ENCODE measurements around the gene GOLGA6L2.
"Not testable (repeated sequence)": the region's sequence is repeated elsewhere in the genome, so short reads cannot be mapped to it uniquely, and the experiment has no call there.

The GOLGA6L2 gene

GRCh38 chr15:23424111-23424904 is 22.7 kb downstream of the GOLGA6L2 start:
- DNase-seq (ENCODE audit: low read depth), result no peak

GRCh38 chr15:23422946-23423708 is 23.9 kb downstream of the GOLGA6L2 start:
- no peak for DNase-seq (ENCODE audit: low read depth)

GRCh38 chr15:23422099-23422945 is 24.7 kb downstream of the GOLGA6L2 start:
- no peak for DNase-seq (ENCODE audit: low read depth)

DNA sequence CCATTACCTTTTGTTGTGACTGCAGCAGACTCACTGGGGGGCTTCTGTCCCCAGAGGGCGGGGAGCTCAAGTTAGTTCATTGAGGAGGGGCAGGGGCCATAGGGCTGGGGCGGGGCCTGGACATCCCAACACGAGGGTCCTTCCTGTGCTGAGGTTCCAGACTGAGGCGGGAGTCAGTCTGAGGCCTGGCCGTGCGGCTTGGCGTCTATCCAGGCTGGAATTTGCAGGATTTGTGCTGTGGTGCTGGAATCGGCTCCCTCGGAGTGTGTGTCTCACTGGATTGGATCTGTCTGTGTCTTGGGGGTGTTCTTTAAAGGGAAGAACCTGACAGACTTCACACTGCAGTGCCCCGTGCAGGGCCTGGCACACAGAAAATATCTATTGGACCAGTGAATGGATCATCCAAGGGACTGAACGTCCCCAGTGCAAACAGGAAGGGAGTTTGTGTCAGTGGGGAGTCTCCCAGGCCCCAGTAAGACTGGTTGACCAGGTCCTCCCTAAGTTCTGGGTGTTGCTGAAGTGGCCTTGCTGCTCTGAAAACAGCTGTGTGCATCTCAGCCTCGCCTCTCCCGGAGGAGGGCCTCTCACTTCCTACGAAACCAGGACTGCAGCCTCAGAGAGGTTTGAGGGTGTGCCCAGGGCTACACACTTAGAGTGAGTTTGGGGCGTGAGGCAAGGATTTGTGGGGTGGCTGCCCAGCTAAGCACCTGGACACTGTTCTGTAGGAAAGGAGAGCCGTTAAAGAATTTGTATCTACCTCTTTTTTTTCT is 26.1 kb downstream of the GOLGA6L2 start:
- no peak for DNase-seq (ENCODE audit: low read depth)

DNA sequence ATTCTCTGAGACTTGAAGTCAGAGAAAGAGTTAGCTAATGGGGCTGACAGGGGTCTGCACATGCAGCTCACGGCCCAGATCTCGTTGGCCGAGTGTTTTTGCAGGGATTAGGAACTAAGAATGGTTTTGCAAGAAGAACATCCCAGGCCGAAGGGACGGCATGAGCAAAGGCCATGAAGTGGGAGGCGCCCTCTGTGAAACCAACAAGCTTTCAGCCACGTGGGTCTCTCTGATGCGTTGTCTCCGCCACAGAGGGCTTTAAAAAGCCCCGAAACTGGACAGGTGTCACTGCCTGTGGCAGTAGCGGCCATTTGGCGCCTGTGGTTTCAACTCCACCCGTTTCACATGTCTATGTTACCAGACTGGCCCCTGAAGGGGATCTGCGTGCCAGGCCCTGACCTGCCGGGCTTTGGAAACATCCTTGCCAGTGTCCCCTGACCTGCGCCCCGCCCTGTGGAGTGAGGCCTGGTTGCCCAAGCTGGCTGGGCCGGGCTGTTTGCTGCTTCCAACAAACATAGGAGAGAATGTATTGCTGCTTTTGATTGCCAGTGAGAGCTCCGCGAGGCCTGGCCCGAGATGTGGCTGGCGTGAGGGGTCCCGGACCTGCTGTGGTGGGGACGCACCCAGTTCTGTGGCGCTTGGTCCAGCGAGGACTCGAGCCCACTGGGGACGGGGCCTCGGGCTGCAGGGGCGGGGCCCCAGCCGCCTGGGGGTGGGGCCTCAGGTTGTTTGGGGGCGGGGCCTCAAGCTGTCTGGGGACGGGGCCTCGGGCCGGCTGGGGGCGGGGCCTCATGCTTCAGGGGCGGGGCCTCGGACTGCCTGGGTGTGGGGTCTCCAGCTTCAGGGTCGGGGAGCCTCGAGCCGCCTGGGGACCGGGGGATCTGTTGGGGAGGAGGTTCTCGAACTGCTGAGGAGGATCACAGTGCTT is 30.4 kb downstream of the GOLGA6L2 start:
- DNase-seq (ENCODE audit: low read depth), result no peak

- not testable (repeated sequence) for DNase-seq (ENCODE audit: low read depth)
These were observed 31.2 kb downstream of the GOLGA6L2 start for GRCh38 chr15:23415866-23416265.

DNA sequence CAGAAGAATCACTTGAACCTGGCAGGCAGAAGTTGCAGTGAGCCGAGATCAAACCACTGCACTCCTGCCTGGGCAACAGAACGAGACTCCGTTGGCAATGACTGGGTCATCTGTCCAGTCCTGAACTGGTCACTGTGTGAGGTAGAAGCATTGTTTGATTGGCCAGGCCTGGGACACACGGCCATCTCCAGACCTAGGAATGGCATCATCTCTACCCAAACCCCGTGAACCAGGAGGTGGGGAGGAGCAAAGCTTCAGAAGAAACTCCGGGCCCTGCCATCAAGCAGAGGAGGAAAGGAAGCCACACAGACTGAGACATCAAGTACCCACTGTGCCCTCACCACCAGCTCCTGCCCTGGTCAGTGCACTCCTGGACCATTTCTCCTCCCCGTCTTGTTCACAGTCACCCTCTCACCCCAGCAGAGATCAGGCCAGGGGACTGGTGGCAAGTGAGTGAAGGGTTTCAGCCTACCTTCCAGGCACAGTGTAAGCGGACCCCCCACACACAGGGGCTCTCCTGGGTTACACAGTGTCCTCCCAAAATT is 31.6 kb downstream of the GOLGA6L2 start:
- DNase-seq (ENCODE audit: low read depth), result no peak

DNA sequence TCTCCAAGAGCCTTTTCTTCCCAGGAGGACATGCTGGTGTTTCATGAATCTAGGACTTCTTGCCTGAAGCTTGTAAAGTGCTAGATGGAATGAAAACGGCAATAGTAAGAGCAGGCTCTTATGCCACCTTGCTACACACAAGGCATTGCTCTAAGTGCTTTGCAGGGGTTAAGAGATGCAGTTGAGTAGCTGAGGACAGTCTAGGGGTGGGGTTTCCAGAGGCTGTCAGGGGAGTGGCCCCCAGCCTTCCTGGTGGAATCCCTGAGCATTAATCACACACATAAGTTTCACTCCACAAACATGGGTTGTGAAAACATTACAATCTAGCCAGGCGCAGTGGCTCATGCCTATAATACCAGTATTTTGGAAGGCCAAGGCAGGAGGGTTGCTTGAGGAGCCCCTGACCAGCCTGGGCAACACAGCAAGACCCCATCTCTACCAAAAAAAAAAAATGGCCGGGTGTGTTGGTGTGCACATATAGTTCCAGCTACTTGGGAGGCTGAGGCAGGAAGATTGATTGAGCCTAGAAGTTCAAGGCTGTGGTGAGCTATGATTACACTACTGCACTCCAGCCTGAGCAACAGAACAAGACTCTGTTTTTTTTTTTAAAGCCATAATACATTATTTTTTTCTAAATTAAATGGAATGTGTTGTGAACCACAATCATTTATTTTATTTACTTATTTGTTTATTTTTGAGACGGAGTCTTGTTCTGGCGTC is 34.0 kb downstream of the GOLGA6L2 start:
- not testable (repeated sequence) for DNase-seq (ENCODE audit: low read depth)

GRCh38 chr15:23411841-23412240 is 35.2 kb downstream of the GOLGA6L2 start:
- no peak for DNase-seq (ENCODE audit: low read depth)

DNA sequence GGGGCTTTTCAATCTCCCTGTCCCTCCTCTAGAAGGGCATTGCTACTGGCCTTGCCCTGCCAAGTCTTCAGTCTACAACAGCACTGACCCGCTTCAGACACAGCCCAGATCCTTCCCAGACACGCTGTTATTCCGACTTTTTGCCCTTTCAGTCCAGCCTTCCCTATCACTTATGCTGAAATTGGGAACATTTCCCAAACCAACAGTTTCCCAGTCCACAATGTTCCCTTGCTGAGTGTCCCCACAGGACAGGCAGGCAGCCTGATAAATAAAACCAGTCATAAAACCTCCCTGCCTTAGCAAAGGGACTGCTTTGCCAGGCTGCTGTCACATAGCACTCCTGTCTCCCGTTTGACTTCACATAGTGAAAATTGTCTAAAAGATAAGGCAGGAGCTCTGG is 43.5 kb downstream of the GOLGA6L2 start:
- DNase-seq (ENCODE audit: low read depth), result no peak

DNA sequence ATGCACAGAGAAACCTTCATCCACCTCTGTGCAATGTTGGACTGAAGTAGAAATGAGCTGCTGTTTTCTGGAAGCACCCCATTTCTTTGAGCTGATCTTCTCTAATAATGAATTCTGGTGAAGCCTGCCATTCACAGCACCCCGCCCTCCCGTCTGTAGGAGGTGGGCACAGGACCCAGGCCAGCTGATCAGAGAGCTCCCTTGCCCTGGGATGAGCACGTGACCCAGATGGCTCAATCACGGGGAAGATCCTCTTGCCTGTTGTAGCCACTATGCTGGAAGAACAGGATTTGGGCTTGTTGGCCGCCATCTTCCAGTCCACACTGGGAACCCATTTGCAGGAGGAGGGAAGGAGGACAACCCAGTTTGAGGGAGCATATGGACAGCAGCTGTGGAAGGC is 44.5 kb downstream of the GOLGA6L2 start:
- no peak for DNase-seq (ENCODE audit: low read depth)

- no peak for DNase-seq (ENCODE audit: low read depth)
These were observed 44.9 kb downstream of the GOLGA6L2 start for GRCh38 chr15:23402140-23402539.

DNA sequence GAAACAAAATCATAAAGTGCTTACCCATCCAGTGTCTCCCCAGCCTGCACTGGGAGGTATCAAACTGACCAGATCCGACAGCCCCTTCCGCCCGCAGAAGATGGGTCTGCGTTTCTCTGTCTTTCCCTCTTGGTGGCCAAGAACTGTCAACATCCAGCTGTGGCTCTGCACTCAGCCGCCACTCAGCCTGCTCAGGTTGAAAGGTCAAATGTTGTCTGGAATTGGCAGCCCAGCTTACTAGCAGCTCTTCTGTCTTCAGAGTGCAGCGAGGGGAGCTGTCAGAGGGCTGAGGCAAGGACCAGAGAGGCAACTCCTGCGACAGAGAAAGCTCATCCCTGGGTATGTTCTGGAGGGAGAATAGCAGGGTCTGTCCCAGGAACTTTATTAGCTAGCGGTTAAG is 45.4 kb downstream of the GOLGA6L2 start:
- DNase-seq (ENCODE audit: low read depth), result no peak

GRCh38 chr15:23399207-23399606 is 47.8 kb downstream of the GOLGA6L2 start:
- DNase-seq (ENCODE audit: low read depth), result not testable (repeated sequence)

GRCh38 chr15:23398357-23398756 is 48.7 kb downstream of the GOLGA6L2 start:
- DNase-seq (ENCODE audit: low read depth), result not testable (repeated sequence)

GRCh38 chr15:23397779-23398178 is 49.3 kb downstream of the GOLGA6L2 start:
- DNase-seq (ENCODE audit: low read depth), result no peak

DNA sequence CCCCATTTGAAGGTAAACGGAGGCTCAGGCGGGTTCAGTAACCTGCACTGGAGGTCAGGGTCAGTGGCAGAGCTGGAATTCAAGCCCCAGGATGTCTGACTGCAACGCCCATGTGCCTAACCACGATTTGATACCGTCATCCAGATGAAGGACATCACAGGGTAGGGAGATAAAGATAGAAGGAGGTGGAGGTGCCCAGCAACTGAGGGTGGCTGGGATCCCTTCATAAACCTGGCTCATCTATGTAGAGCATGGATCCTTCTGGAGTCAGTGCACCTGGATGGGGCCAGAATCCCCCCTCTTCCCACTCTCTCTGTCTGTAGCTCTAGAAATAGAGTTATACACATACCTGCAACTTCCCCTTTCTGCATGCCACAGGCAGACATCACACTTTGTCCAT is 51.2 kb downstream of the GOLGA6L2 start:
- DNase-seq (ENCODE audit: low read depth), result no peak

DNA sequence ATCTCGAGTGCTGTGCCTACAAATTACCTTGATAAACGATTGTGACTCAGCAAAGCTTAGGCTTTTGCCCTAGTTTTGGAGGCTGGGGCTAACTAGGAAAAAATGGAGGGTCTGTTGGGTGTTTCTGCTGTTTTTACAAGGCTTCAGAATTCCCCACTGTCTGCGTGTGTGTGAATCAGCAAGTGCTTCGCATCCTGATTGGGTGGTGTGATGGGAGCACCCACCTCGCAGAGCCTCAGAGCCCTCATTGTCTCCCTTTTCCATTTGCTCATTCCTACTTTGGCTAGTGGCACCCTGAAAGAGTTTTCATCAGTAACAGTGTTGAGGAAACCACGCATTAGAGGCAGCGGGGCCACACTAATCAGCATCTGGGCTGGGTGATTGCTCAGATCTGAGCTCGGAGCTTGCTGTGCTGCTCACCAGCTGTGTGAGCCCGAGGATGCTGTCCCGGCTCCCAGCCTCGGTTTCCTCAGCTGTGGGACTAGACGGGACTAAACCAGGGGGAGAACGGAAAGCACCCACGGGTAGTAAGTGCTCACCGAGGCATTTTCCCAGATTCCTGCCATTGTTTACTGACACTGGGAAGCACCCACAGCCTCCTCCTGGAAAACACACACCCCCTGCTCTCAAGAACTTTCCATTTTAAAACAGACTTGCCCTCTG is 51.9 kb downstream of the GOLGA6L2 start:
- DNase-seq (ENCODE audit: low read depth), result no peak
